Activated CD8-positive, alpha-beta memory T cell treated with anti-CD3 and anti-CD28 coated beads for 1 hour (primary cell): ENCODE results near the gene PCSK6.
"Not testable (repeated sequence)": the region's sequence is repeated elsewhere in the genome, so short reads cannot be mapped to it uniquely, and the experiment has no call there.

Source experiments
- DNase-seq, 2 donors: peaks; one replicate each; pipeline ENCODE4 v3.0.0-alpha.2; 2020; ENCODE audit warnings: low read depth in 1 of 2; ENCODE audit errors: extremely low read depth in 1 of 2

Gene PCSK6

DNA sequence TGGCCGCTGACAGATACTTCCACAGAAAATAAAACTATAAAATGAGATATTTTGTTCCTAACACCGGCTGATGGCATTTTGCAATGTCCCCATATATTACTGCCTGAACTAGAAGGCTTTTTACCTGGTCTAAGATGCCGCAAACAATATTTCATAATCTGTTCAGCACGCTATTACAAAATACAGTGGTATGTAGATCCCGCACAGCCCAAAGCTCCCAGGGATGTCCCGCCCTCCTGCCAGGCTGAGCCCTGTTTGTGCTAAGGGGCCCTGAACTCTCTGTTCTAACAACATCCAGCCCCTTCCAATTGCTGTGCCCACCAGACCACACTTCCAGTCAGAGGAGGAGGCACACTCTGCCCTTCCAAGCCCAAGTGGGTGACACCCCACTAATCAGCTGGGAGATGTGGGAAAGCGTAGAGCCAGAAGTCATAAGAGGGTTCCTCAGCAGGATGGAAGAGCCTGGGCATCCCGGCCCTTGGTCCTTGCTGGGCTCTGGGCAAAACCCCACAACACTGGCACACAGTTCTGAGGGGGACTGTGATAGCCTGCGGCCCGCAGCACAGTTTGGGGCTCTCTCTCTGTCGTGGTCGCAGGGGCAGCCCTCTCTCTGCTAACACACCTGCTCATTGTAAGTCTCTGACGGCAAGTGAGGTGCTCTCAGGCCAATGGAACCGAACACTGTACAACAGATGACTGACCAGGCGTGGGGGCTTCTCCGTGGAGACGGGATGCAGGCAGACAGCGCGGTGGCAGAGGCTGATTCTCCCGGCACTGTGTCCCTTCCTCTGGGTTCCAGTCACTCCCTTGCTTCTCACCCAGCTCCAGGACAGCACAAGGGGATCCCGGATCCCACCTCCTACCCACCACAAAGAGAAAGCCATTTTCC is 55.2 kb downstream of the PCSK6 start:
- no peak for DNase-seq

DNA sequence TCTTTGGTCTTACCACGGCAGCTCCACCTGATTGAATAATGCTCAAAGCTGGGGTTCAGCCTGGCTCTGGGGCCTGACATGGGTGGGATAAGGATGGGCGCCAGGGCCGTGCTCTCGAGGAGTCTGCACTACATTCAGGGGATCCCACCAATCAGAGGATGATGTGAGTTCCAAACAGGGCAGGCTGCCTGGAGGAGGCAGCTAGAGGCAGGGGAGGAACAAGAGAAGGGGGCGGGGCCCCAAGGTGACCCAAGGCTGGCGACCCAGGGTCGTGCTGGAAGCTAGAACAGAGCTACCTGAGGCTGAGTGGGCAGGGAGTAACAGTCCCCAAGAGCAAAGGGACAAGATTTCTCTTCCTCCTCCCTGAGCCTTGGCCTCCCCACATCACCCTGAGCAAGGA is 56.1 kb downstream of the PCSK6 start:
- DNase-seq = no peak

DNA sequence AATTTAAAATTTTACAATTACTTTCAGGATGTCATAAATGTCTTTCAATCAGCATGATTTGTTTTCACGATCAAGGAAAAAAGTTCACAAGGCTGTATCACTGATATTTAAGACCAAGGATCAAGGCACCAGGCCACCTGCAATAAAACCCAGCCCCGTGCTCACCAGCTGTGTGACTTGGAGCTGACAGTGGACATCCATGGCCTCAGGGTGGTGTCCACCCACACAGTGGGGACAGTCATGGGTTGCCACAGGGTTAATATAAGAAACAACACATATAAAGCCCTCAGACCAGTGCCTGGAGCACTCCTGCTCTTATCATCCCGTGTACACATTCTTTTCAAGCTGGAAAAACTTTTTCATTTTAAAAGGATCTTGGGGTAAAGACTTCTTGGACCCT is 56.5 kb downstream of the PCSK6 start:
- no peak for DNase-seq

DNA sequence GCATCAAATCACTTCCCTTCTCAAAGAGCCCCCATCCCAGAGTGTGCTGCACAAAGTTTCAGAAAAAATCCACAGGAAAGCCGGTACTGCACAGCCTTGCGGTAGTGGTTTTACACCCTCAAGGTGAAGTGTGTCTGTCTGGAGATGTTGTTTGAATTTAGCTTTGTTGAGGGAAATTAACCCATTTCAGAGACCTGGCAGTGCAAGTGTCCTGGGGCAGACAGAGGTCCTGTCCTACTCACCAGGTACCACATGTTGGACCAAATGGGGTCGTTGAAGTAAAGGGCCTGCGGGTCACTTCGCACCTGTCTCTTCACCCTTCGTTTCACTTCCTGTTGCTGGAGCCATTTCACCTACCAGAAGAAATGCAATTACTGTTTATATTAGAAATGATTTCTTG is 57.8 kb downstream of the PCSK6 start:
- no peak for DNase-seq

DNA sequence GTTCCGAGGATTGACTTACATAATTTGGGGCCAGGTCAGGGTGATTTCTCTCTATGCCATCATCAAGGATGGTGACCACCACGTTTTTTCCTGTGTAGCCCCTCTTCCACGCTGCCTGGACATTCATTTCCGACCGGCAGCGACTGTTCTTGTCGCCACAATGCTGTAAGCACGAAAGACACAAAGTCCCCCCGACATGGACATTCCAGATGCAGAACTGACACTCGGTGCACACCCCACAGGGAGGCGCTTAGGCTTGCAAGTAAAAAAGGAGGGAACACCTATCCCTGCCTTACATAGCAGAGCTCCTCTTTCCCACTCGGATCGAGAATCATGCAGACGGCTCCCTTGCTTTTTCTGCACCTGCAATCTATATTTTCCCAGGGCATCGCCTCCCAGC is 58.2 kb downstream of the PCSK6 start:
- DNase-seq = no peak

DNA sequence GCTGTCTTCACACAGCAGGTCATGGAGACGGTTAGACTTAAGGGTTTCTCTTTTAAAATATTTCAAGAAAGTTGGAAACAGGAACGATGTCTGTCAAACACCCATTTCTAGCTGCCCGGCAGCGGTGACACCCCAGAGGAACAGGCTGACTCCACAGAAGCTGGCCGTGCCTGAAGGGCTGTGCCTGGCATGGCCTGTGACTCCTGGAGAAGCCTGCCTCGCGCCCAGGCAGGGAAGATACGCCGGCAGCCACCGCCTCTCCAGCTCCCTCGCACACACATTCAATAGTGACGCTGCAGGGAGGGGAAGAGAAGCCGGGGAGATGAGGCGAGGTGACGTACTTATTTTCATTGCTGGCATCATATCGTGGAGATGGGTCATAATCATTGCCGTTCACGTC is 59.9 kb downstream of the PCSK6 start:
- DNase-seq = no peak

DNA sequence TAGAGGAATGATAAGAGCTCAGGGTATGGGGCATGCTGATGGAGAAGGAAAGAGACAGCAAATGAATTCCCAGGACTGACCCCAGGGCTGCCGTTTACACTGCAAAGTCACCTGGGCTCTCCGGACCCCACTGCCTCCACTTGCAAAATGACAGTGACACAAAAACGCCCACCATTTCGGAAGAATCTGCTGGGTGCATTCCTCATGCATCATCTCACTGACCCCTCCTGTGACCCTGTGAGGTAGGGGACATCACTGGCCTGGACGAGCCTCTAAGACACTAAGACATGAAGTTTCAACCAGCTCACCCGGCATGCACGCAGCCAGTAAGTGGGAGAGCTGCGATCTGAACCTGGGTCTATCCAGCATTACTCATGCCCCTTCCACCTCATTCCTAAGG is 60.3 kb downstream of the PCSK6 start:
- no peak for DNase-seq

DNA sequence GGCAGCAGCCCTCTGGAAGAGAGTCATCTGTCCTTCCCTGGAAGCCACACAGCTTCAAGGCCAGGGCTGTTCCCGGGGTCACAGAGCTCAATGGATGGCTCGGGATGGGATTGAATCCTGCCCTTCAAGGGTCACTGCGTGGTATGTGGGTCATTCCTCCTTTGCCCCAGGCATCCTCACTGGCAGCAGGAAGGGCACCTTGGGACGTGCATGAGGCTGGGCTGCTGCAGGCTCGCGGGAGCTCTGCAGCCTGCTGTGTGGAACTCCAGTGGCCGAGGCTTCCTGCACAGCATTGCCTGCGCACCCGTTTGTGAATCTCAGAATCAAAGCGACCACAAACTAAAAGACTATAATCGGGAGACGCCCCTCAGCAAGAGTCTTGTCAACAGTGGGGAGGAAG is 60.7 kb downstream of the PCSK6 start:
- DNase-seq = no peak

DNA sequence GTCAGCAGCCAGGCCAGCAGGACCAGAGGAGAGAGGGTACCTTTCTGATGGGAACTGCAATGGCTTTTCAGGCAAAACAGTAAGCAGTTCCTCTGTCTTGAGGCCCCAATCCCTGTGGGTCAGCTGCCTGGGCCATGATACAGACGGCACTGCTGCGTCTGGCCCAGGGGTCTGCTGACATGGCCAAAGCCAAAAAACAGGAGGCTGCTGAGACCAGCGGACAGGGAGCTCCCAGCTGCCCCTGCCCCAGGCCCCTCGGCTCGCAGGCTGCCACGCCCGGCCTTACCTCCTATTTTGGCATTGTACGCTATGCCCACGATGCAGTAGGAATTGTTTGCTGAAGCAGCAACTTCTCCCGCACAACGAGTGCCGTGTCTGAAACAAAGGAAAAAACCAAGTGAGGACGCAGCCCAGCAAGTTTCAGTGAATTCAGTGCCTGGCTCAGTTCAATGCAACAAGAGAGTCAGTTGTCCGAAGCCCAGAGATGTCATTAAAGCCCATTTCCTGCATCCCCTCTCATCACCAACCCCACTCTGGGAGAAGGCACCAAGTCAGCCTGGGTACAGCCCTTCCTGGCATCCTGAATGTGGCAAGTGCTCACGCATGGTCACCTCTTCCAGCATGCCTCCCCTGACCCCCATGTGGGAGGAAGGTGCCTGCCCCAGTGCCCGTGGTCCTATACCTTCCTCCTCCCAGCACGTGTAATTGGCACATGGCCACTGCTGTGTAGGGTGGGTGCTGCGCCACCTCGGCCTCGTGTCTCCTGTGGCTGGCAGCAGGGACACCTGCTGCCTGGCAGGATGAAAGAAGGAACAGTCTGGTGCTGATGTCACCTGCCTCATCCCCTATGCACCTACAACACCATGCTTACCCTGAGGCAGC is 61.7 kb downstream of the PCSK6 start:
- no peak for DNase-seq

DNA sequence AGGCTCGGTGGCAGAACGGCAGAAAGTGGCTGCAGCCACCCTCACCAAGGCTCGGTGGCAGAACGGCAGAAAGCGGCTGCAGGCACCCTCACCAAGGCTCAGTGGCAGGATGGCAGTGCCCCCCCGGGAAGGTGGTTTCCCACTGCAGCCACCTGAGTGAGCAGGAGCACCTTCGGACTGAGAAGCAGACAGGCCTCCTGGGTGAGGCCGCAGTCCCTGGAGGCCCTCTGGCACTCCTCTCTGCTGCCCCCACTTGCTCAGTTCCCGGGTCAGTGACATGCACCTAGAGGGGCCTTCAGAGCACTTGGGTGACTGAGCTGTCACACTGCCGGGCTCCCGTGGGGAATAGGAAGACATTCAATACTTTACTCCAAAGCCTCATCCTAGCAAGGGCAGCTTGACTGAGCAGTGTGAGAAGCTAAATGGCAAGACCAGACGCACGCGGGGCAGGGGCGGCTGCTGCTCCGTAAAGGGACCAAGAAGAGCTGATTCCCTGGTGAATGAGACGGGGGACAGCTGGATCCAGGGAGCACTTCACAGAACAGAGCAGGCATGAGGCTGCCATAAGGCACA is 62.7 kb downstream of the PCSK6 start:
- DNase-seq = no peak

DNA sequence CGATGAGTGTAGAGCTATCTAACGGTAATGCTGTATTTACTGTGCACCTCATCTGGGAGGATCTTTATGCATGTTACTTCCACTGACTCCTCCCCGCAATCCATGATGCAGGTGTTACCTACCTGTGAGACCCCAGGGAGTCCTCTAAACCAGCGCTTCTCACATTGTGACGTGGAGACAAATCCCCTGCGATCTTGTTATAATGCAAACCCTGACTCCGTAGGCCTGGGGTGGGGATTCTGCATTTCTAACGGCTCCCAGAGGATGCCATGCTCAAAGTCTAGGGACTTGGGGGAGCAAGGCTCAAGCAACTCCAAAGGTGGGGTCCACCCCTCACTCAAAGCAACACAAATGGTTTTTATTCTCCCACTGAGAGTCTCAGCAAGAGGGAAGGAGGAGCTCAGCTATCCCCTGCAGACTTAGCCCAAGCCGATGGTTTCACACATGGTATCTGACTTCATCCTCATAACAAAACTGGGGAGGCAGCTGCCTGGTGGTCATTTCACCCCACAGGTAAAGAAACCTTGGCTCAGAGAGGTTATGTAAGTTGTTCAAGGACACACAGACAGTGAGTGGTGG is 63.6 kb downstream of the PCSK6 start:
- no peak for DNase-seq

DNA sequence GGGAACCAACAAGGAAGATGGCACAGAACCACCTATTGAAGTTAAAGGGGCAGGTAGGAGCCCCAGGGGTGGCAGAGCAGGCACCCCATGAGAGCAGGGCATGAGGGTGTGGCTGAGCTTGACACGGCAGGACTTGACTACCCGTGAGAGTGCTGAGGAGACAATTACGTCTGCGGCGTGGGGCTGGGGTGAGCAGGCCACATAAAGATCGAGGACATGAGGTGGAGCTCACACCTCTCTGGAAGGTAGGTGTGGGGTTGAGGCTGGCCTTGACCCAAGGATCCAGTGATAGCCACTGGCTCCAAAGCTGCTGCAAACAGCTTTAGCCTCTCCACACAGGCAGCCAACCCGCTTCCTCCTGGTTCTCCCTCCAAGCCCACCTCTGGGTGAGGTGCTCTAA is 64.5 kb downstream of the PCSK6 start:
- DNase-seq = no peak

DNA sequence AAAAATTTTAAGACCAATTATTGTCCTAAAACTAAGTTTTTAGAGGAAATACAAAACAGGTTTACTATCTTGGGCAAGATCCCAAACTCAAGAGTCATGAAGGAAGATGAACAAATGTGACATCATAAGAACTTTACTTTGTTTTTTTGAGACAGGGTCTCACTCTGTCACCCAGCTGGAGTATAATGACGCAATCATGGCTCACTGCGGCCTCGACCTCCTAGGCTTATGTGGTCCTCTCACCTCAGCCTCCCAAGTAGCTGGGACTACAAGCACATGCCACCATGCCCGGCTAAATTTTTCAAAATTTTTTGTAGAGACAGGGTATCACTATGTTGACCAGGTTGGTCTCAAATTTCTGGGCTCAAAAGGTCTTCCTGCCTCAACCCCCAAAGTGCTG is 69.3 kb downstream of the PCSK6 start:
- no peak for DNase-seq

DNA sequence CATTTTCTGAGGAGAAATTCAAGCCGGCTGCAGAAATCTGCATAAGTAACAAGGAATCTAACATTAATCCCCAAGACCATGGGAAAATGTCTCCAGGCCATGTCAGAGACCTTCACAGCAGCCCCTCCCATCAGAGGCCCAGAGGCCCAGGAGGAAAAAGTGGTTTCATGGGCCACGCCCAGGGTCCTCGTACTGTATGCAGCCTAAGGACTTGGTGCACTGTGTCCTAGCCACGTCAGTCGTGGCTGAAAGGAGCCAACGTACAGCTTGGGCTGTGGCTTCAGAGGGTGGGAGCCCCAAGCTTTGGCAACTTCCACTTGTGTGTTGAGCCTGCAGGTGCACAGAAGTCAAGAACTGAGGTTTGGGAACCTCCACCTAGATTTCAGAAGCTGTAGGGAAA is 73.0 kb downstream of the PCSK6 start:
- not testable (repeated sequence) for DNase-seq

DNA sequence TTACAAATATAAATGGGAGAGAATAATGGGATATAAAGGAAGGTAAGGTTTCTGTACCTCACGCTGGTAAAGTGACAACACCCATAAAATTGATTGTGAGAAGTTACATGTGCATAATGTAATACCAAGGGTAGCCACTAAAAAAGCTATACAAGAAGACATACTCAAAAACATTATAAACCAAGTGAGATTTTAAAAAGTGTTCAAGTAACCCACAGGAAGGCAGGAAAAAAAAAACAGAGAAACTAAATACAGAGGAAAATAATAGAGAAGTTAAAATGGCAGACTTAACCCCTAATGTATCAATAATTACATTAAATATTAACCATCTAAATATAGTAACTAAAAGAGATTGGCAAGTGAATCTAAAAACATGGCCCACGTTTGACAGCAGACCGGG is 76.3 kb downstream of the PCSK6 start:
- no peak for DNase-seq

DNA sequence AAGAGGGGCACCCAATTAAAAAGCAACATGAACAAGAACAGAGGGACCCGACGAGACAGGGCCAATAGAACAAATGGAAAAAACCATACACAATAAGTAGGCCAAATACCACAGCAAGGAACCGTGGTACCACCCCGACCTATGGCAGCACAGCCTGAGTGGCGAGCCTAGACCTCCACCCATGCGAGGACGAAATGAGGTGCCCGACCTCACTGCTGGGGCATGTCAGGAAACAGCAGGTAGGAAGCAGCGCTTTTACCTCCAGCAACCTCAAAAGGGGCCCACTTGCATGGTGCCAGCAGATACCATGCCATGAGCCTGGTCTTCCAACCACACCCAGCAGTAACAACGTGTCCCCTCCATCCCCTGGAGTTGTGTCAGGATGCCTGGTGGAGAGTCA is 77.9 kb downstream of the PCSK6 start:
- DNase-seq = no peak

DNA sequence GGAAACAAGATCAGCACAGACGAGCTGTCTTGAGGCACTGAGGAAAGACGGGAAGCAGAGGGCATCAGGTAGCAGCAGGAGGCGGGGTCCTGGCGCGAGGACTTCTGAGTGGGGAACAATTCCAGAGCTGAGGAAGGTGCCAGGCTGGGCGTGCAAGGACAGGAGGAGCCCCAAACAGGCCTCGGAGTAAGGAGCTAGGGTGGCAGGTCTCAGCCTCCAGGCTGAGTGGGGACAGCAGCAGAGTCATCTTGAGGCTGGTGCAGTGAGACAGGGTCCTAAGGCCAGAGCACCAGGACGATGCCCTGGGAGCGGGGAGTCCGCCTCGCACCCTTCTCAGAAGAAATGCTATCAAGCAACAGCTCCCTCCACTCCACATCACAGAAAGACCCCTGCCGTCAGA is 78.4 kb downstream of the PCSK6 start:
- DNase-seq = no peak

DNA sequence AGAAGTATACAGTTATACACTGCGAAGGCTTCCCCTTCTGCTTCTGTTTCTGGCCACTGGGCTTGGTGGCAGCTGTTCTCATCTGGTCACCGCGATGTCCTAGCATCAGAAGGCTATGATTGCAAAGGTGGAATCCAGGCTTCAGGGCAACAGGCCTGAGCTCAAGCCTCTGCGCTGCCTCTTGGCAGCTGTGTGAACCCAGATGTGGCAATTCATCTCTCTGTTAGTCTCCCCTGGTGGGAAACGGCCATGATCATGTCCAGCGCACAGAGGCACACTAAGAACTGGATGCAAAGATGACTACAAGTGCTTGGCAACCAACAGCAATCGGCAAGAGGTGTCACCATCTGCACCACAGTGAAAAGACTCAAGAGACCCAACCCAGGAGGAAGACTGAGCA is 78.9 kb downstream of the PCSK6 start:
- no peak for DNase-seq

DNA sequence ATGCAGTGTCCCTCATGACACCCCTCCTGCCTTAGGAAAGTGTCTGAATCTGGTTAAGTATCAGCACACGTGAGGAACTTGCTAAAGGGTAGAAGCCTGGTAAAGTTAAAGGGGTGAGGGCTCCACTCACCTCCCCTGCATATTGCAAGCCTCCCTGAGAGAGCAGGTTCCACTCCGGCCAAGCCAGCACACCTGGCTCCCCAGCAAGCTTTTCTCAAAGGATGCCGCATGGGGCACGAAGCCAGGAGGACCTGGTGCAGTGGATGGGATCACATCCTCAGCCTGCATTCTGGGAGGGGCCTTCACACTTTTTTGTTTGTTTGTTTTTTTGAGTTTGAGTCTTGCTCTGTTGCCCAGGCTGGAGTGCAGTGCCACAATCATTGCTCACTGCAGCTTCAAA is 79.9 kb downstream of the PCSK6 start:
- DNase-seq = no peak

DNA sequence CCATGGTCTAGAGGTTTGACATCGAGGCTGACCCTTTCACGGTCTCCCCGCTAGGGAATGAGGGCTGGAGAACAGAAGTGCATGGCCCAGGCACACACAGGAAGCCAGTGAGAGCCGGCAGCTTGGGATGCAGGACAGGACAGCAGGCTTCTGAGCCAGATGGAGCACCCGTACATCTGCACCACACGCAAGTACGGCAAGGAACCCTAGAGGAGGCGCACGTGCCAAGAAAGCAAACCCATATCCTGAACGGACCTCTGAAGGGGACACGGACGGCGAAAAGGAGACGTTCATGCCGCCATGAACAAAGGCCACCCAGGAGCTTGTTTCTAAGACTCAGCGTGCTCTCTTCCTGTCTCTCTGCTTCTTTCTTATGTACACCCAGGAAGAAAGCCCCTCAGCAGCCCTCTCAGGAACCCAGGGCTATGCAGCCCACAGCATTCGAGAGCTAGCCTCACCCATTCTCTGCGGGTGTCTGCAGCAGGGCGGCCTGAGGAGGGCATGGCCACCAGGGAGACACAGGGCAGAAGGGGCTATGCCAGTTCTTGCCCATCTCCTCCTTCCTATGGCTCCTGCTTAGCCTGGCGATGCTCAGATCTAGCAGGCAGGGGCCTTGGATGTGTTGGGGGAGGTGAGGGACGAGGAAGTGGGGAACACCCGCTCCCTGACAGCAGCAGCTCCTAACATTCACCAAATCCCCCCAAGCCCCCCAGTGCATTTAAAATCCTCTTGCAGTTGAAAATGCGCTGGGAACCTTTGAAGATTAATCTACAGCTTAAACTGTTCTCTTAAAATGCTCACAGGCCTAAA is 81.3 kb downstream of the PCSK6 start:
- no peak for DNase-seq

DNA sequence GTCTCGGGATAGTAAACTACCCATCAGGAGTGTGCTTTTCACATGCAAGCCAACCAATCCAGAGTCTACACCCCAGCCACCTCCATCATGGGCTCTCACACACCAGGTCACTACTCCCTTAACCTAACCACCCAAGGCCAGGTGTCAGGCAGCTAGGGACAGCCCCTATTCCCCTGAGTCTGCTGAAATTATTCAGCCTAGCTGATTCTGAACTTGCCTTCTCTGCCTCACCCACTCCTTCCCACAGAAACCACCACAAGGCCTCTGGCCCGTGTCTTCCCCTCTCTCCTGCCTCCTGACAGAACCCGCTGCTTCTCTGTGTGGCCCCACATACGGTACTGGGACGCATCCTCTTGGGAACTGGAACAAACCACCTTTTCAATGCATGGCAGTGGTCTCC is 82.1 kb downstream of the PCSK6 start:
- DNase-seq = no peak
